GM21619 (cell line): ENCODE measurements around the gene ITFG2.

Source experiments
- ATAC-seq: cut with Tn5 transposase; IDR thresholded peaks from one replicate; pipeline ENCODE4 v1.9.1; 2021; ENCODE audit not compliant: unreplicated experiment

Gene ITFG2

DNA sequence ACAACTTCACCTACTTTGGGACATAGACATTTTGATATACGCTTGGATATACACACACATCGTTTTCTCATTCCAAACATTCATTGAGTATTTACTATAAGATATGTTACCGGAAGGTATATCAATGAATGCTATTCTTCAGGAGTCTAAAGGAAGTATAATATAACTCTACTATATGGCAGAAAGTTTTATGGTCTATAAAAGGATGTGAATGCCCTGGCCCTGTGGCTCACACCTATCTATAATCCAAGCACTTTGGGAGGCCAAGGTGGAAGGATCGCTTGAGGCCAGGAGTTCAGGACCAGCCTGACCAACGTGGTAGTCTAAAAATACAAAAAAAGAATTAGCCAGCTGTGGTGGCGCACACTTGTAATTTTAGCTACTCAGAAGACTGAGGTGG is 16.8 kb downstream of the ITFG2 start:
- no peak for ATAC-seq

DNA sequence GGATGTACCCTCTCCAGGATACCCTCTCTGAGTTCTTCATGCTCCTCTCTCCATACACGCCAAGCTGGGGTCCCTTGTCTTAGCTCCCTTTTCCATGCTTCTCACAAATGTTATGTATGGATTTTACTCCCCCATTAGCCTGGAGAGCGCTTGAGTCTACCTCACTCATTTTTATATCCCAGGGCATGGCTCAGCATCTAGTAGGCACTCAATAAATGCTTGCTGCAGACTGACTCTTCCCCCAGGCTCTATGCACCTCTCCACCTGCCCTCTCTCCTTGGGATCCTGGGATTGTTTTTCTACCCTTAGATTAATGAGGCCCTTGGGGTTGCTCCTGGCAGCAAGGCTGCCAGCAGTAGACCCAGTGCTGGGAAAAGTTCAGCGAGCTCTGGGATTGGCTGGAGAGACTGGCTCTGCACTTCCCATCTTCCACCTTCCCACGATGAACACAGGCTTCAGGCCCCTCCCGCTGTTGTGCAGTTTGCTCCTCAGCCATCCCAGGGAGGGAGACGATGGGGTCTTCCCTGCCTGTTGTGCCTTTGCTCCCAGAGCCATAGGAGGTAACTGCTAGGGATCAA is 20.2 kb downstream of the ITFG2 start:
- no peak for ATAC-seq

DNA sequence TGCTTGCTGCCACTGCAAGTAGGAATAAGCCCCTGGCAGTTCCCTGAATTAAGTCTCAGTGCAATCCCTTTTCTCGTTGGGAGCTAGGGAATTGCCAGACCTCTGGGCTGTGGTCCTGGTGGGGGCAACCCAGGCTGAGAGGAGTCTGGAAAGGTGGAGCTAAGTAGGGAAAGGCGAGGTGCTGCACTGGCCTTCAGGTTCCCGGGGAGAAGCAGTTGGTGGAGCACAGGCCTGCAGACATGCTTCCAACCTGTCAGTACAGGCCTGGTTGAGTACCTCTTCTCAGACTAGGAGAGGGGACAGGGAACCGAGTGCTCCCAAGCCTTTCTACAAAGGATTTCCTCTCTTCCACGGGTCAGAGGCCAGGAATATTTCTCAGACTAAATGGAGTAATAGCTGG is 20.9 kb downstream of the ITFG2 start:
- ATAC-seq = no peak

DNA sequence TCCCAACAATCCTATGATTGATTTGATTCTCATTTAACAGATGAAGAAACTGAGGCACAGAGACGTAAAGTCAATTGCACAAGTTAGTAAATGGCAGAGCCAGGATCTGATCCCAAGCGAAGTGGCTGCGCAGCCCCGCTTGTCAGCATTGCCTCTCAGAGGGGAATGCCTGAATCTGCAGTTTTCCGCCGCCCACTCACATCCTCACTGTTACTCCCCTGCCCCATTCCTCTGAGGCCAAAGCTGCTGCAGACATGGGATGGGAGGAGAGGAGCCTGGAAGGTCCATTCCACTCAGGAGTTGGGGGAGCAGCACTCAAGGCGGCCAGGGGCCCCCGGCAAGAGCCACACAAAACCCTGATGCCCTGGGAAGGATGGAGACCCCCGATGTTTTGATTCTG is 21.3 kb downstream of the ITFG2 start:
- no peak for ATAC-seq

DNA sequence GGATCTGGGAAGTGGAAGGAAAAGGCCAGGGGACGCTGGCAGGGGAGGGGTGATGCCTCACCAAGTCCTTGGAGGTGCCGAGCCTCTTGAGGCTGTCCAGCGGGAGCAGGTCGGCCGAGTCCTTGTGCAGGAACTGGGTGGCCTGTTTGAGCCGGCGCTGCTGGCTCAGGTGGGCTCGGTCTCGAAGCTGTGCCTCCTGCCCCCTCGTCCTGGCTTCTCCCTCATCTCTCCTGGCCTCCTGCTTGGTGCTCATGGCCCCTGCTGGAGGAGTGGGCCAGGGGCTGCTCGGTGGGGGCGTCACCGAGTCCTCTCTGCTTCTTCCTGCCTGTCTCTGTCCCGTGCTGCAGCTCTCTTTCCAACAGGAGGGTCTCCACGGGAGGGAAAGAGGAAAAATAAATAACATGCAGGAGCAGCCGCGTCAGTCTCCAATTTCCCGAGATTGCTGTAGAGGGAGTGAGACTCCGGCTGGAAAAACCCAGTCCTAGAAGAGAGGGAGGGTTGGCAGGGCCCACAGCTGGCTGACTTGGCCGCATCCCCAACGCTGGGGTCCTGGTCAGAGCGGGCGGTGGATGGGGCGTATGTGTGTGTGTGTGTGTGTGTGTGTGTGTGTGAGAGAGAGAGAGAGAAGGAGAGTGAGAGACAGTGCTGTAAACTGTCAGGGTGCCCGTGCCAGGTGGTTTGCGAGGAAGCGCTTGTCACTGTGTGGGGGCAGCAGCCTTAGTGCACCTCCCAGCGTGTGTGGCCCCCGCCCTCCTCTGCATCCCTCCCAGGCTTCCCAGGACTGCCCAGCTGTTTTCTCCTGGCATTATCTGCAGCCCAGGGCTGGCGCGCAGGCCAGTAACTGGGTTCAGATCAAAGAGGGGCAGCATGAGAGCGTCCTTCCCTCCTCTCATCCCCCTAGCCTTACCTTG is 22.4 kb downstream of the ITFG2 start, which contains the start of gene NRIP2:
TSS of gene NRIP2 (minus strand) at position 455 of the 911 bp plus-strand sequence. CDS start at position 403, 52 bp downstream.
- no peak for ATAC-seq

DNA sequence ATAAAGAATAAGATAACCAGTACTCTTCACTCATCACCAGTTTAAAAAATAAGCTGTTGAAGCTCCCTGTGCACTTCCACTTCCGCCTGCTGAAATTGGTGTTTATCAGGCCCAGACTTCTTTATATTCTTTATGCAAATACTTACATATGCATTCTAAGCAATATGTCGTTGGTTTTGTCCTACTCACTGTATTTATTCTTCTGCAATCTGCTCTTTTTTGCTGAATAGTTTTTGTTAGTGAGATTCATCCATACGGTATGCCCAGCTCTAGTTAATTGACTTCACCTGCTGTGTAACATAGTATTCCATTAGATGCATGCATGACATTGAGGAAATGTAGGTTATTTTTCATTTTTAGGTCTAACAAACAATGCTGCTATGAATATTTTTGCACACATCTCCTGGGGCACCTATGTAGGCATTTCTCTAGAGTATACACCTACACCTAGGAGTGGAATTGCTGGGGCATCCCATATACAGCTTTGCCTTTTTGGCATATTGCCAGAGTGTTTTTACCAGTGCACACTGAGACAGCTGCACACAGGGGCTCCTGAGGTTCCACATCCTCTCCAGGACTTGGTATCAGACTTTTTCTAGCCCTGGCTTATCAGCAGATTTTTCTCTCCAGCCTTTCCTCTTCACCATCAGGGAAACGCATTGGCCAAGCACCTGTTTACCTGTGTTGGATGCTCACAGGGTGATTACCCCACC is 23.4 kb downstream of the ITFG2 start:
- no peak for ATAC-seq

DNA sequence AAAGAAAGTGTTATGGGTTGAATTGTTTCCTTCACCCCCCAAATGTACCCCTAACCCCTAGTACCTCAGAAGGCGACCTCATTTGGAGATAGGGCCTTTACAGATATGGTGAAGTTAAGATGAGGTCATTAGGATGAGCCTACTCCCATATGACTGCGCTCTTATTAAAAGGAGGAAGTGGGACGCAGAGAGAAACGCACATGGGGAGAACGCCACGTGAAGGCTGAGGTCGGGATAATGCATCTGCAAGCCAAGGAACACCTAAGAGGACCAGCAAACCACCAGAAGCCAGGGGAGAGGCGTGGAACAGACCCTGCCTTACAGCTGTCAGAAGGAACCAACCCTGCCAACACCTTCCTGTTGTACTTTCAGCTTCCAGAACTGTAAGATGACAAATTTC is 24.1 kb downstream of the ITFG2 start:
- no peak for ATAC-seq

DNA sequence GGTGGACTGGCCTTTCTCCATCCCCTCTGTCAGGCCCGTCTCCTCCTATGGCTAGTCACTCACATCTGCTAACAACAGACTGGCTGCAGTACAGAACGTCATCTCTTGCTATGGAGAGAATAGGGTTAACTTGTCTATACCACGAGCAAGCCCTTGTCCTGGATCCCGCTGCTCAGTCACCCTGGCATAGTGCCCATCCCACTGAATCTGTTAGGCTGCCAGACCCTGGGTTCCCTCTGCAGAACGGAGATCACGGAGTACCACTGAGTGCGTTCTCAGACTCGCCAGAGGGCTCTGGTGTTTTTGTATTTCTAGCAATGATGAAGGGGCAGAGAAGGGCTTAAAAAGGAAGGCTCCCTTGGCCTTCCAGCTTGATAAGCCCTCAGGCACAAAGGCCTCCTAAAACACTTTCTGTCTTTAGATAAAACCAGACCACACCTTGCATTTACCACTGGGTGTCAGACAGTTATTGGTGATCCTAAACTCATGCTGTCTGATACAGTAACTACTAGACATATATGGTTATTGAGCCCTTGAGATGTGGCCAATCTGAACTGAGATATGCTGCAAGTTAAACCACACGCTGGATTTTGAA is 28.7 kb downstream of the ITFG2 start:
- ATAC-seq = no peak

DNA sequence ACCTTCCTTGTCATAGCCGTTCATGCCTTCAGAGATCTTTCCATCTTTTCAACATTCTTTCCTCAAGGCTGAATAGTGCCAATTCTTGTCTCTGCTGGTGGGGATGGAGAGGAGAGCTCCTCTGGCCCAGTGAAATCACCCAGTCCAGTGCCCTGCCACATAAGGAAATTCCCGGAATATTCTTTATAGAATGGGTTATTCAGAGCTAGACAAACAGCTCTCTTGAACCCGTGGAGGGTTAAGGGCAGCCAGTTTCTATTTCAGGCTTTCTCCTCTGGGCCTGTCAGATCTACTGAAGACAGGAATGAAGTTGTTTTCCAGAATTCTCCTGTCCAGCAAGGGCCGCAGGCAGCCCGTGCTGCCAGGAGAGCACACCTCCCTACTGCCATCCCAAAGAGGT is 30.5 kb downstream of the ITFG2 start:
- no peak for ATAC-seq

DNA sequence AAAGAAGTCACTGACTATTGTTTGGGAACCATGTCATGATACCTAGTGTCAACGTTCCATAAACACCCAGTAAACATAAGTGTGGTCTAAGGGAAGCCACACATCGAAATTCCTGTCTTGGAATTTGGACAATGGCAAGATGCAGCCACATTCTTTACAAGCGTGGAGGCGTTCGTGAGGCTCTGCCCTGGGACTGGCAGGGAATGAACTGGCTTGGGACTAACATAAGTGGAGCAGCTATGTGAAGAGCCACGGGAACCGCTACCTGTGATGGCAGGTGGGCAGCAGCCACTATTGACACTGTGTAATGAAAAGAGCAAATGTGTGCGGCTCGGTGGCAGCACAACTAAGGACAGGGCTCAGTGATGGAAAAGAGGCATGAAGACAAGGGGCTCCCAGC is 32.3 kb downstream of the ITFG2 start:
- ATAC-seq = no peak

DNA sequence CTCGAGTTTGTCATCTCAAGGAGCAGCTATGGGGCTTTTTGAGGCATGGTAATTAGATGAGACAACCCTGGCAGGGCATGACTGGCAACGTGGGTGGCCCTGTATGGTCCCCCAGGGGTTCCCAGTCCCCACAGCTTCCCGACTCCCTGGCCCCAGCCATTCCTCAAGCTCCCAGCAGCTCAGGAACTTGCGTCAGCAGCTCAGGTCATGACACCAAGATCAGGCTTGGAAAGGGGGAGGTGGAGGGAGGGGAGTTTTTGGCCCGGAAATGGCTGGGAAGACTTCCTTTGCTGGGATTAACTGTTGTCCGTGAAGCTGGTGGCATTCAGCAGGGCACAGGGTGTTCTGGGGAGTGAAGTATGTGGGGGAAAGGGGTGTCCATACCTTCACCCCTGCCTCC is 32.8 kb downstream of the ITFG2 start:
- ATAC-seq = no peak

DNA sequence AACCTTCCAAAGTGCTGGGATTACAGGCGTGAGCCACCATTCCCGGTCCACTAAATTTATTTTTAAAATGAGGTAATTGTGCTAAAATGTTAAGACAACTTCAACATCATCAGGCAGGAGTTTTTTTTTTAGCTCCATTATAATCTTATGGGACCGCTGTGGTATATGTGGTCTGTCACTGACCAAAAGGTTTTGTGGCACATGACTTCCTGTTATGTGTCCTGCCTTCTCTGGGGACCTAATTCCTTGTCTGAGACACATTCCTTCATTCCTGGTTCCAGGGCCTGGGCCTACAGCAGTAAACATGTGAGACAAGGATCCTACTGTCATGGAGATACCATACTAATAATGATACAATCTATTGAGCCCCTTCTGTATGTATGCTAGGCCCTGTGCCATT is 39.5 kb downstream of the ITFG2 start:
- ATAC-seq = no peak

DNA sequence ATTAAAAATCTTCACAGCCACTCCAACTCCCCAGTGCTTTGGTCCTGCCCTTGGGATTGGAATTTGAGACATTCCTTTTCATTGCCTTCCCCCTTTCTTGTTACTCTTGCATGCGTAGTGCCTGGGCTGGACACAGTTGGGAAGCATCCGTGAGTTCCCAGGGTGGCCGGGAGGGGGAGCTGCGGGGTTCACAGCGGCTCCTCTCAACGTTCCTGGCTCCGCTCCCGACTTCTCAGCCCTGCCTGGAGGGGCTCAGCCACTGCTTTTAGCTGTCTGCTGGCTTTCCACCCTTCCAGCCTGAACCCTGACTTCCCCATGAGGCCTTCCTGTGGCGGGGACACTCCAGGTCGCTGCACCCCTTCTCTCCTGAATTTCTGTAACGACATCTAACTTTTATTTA is 41.2 kb downstream of the ITFG2 start:
- no peak for ATAC-seq

DNA sequence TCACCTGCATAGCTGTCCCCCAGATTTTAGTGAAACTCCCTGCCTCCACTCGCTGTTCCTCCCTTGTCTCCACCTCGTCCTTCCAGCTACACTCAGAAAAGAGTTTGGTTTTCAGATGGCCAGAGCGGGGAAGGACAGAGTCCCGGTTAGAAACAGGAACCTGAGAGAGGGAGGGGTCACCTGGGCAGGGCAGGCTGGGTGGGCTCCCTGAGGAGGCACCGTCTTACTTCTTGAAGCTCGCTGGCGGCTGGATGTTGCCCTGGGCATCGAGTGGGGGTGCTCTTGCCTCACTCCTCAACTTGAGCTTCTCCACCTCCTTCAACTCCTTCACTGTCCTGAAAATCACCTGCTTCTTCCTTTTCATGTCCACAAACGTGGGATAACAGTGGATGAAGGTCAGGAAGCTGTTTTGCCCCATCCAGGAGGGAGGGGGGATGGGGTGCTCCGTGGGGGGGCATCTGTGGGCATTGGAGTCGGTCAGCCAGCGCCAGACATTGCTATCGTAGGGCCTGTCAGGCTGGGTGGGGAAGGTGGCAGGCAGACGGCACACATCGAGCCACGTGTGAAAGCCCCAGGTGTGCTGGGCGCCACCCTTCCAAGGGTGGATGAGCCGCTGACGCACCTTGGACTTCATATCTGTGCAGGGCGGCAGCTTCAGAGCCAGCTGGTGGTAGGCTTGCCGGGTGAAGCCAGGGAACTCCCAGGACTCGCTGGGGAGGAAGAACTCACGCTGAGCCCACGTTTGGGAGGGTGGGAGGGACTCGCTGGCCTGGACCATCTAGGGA is 42.4 kb downstream of the ITFG2 start:
- no peak for ATAC-seq

DNA sequence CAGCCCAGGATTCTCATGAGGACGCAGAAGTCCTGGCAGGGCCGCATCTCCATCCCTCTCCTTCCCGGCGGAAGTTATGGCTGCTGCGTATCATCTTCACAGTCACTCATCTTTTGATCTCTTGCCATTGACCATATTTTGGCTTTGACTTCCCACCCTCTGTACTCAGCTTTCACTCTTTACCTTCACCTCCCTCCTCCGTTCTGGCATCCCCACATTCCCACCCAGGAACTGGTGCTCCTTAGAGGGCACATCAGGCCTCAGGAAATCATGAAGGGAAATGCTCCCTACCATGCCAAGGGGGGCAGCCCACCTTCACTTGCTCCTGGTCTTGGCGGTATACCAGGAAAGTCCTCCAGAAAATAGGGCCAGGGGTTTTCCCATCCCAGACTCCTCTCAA is 43.1 kb downstream of the ITFG2 start:
- ATAC-seq = no peak

DNA sequence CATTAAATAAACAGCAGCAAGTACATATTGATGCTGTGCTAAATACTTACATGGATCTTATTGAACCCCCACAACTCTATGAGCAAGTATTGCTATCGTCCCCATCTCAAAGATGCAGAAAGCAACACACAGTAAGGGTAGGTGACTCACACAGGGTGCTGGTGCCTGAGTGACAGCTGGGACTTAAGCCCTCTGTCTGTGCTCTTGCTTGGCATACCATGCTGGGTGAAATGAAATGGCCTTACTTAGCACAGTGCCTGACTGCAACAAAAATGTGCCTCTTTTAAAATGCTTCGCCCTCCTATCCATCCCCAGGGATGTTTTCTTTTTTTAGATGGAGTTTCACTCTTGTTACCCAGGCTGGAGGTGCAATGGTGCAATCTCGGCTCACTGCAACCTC is 43.6 kb downstream of the ITFG2 start:
- no peak for ATAC-seq

DNA sequence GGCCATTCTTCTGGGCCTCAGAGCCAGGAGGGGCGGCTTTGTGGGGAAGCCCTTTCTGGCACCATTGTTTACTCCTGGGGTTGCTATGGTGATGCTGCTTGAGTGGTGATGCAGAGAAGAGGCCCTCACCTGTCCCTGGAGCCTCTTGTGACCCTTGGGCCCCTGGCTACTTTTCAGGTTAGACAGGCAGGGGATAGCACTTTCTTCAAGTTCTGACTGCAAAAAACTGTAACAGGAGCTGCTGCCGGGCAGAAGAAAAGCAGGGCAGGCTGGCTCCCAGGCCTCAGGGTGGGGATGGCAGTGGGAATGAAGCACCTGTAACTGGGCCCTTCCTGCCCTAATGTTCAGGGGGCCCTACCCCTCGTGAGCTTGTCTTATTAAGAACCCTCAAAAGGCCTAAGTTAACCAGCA is 44.6 kb downstream of the ITFG2 start, which contains the start of gene TEX52:
TSS of gene TEX52 (minus strand) at position 19 of the 411 bp plus-strand sequence. CDS start at position 6, 13 bp downstream.
- ATAC-seq = no peak

DNA sequence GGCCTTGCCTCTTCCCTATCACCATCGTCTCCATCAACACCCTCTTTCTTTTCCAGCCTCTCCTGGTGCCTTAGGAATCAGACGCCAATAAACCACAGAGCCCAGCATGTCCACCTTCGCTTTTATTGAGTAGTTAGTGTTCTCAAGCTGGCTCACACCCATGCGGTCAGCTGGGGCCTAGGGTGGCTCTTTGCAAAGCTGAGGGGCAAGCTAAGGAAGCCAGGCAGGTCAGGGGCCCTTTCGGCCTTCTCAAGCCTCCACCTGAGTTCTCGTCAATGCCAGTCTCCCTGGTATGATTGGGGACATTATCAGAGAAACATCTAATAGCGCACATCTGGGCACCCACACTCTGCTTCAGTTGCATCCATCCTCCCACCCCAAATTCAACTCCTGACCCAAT is 45.1 kb downstream of the ITFG2 start:
- no peak for ATAC-seq

DNA sequence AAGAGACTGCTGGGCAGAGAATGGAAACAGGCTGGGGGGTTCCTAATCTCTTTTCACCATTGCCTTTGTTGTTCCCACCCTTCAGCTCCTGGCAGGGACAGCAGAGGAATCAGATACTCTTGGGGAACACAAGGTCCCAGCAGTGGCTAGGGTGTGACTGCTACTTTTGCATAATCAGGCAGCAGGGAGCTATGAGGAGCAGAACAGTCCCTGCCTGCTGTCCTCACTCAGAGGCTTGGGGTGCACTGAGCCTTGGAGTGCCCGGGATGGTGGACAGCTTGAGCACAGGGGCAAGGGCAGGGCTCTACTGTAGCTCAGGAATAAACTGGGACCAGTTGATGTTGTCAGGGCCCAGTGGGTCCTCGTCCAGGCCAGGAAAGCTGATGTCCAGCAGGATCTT is 45.9 kb downstream of the ITFG2 start:
- no peak for ATAC-seq

DNA sequence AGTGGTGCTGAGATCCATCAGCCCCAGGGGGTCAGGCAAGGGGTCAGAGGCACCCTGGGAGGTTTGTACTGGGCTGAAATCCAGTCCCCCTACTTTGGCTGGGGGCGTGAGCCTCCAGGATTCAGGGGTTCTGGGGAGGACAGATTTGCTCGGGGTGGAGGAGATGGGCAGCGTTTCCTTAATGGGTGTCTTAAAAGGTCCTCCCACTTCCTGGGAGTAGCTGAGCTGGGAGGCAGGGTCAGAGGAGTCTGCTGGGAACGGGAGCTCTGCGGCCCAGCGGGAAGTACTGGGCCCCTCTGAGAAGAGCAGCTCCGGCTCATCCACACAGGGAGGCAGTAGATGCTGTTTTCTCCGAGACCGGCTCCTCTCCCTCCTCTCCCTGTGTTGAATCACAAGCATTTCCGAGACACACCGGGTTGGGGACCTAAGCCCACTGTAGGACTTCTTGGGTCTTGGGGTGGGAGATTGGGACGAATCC is 46.5 kb downstream of the ITFG2 start:
- ATAC-seq = no peak
